Measurements from ENCODE around the gene EPHA3.

Gene EPHA3

DNA sequence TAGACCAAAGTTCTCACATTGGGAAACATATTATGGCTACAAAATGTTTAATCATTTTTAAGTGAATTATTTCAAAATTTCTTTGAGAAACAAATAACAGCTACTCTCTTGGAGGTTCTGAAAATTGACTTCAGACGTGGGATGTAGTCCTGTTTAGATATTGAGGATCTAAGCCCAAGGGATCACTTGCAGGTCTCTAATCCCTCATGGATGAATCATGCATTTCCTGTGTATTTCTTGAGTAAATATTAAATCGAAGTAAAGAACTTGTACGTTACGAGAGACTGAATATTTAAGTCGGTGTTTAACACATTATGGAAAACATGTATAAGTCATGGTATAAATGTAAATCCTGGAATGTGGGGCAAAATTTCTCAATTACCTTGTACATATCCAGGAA lies 119.8 kb downstream of the EPHA3 start:
- no peaks in the 10 kb centered on the region for H3F3A ChIP-seq (ENCODE audit: insufficient read depth, low read length)
- peaks cover 19% of the 10 kb centered on the region for H3K4me1 ChIP-seq (ENCODE audit: insufficient read depth, low read length, severe bottlenecking)
- TF ChIP-seq, protein P1, sequence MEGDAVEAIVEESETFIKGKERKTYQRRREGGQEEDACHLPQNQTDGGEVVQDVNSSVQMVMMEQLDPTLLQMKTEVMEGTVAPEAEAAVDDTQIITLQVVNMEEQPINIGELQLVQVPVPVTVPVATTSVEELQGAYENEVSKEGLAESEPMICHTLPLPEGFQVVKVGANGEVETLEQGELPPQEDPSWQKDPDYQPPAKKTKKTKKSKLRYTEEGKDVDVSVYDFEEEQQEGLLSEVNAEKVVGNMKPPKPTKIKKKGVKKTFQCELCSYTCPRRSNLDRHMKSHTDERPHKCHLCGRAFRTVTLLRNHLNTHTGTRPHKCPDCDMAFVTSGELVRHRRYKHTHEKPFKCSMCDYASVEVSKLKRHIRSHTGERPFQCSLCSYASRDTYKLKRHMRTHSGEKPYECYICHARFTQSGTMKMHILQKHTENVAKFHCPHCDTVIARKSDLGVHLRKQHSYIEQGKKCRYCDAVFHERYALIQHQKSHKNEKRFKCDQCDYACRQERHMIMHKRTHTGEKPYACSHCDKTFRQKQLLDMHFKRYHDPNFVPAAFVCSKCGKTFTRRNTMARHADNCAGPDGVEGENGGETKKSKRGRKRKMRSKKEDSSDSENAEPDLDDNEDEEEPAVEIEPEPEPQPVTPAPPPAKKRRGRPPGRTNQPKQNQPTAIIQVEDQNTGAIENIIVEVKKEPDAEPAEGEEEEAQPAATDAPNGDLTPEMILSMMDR (IDR thresholded peaks at IDR 0.05; ENCODE audit: low read length): no peak
- no peak for TF ChIP-seq EZH2 (IDR thresholded peaks at IDR 0.05; ENCODE audit: borderline replicate concordance, low read length)
- H4K20me1 ChIP-seq (ENCODE audit: insufficient read depth, low read length): no peaks in the 10 kb centered on the region
- H3K4me3 ChIP-seq (ENCODE audit: low read depth, low read length, poor library complexity, severe bottlenecking): no peak overlapping the region
- no peaks in the 10 kb centered on the region for H3K9me3 ChIP-seq (ENCODE audit: low read length)
- H3K9me2 ChIP-seq (ENCODE audit: low read depth, low read length): no peaks in the 10 kb centered on the region
- H2AFZ ChIP-seq (ENCODE audit: low read length): no peak overlapping the region
- no peaks in the 10 kb centered on the region for H3K27me3 ChIP-seq (ENCODE audit: insufficient read depth, low read length)
- no peaks in the 10 kb centered on the region for H3K36me3 ChIP-seq (ENCODE audit: insufficient read depth, low read length)
- H3K4me2 ChIP-seq (ENCODE audit: low read length): no peak overlapping the region
- no peaks in the 10 kb centered on the region for H3K79me2 ChIP-seq (ENCODE audit: insufficient read depth, low read length)
- no peak overlapping the region for H3K9ac ChIP-seq (ENCODE audit: low read length)
- H3K27ac ChIP-seq (ENCODE audit: low read depth, low read length, poor library complexity, severe bottlenecking): no peak overlapping the region

DNA sequence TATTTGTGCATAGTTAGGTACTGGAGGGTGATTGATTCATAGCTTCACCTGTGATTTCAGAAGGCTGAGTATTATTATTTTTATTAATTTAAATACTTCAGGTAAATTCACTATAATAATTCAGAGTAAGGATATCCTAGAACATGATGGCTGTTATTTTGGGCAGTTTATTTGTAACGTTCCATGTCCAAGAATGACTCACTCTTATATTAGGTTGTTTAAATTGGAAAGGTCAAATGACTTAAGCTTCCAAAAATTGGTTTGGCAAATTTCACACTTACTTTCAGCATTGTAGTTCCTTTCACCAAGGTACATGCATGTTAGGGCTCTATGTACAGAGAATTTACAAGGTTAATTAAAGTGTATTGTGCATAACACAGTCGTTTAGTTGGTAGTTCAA lies 120.2 kb downstream of the EPHA3 start:
- H3K4me3 ChIP-seq (ENCODE audit: low read depth, low read length, poor library complexity, severe bottlenecking): no peak overlapping the region
- H3K36me3 ChIP-seq (ENCODE audit: insufficient read depth, low read length): no peaks in the 10 kb centered on the region
- H3F3A ChIP-seq (ENCODE audit: insufficient read depth, low read length): no peaks in the 10 kb centered on the region
- no peak overlapping the region for H3K4me2 ChIP-seq (ENCODE audit: low read length)
- H4K20me1 ChIP-seq (ENCODE audit: insufficient read depth, low read length): no peaks in the 10 kb centered on the region
- no peaks in the 10 kb centered on the region for H3K9me2 ChIP-seq (ENCODE audit: low read depth, low read length)
- H3K79me2 ChIP-seq (ENCODE audit: insufficient read depth, low read length): no peaks in the 10 kb centered on the region
- H3K27me3 ChIP-seq (ENCODE audit: insufficient read depth, low read length): no peaks in the 10 kb centered on the region
- H3K27ac ChIP-seq (ENCODE audit: low read depth, low read length, poor library complexity, severe bottlenecking): no peak overlapping the region
- no peak overlapping the region for H2AFZ ChIP-seq (ENCODE audit: low read length)
- no peaks in the 10 kb centered on the region for H3K9me3 ChIP-seq (ENCODE audit: low read length)
- H3K4me1 ChIP-seq (ENCODE audit: insufficient read depth, low read length, severe bottlenecking): peaks cover 19% of the 10 kb centered on the region
- H3K9ac ChIP-seq (ENCODE audit: low read length): no peak overlapping the region
- TF ChIP-seq EZH2 (IDR thresholded peaks at IDR 0.05; ENCODE audit: borderline replicate concordance, low read length): no peak
- TF ChIP-seq, protein P1 (IDR thresholded peaks at IDR 0.05; ENCODE audit: low read length): no peak

DNA sequence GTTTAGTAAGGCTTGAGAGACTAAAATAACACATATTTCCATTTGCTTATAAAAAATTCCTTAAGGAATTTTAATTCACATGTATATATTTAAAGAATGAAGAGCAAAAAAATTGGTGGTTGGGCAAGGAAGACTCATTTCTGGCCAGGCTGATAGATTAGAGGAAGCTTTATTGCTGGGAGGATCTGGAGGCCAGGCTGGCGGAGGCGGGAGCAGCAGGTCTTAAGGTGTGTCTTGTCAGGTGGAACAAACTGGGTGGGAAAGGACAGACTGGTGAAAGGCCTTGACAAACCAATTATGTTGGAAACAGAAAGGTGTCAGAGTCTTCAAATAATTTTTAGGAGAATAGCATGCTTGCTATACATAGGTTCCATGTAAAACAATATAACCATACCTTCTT lies 124.7 kb downstream of the EPHA3 start:
- H3K36me3 ChIP-seq (ENCODE audit: insufficient read depth, low read length): no peaks in the 10 kb centered on the region
- no peaks in the 10 kb centered on the region for H3K9me3 ChIP-seq (ENCODE audit: low read length)
- H3K4me2 ChIP-seq (ENCODE audit: low read length): no peak overlapping the region
- H3K79me2 ChIP-seq (ENCODE audit: insufficient read depth, low read length): no peaks in the 10 kb centered on the region
- H3K9ac ChIP-seq (ENCODE audit: low read length): no peak overlapping the region
- TF ChIP-seq EZH2 (IDR thresholded peaks at IDR 0.05; ENCODE audit: borderline replicate concordance, low read length): no peak
- TF ChIP-seq, protein P1 (IDR thresholded peaks at IDR 0.05; ENCODE audit: low read length): no peak
- H3F3A ChIP-seq (ENCODE audit: insufficient read depth, low read length): no peaks in the 10 kb centered on the region
- peaks cover 21% of the 10 kb centered on the region for H3K4me1 ChIP-seq (ENCODE audit: insufficient read depth, low read length, severe bottlenecking)
- H3K27me3 ChIP-seq (ENCODE audit: insufficient read depth, low read length): no peaks in the 10 kb centered on the region
- no peak overlapping the region for H3K27ac ChIP-seq (ENCODE audit: low read depth, low read length, poor library complexity, severe bottlenecking)
- no peak overlapping the region for H2AFZ ChIP-seq (ENCODE audit: low read length)
- H3K9me2 ChIP-seq (ENCODE audit: low read depth, low read length): no peaks in the 10 kb centered on the region
- no peak overlapping the region for H3K4me3 ChIP-seq (ENCODE audit: low read depth, low read length, poor library complexity, severe bottlenecking)
- no peaks in the 10 kb centered on the region for H4K20me1 ChIP-seq (ENCODE audit: insufficient read depth, low read length)

Data from OCI-LY1 (cell line).